Measurements from ENCODE around the gene SHROOM1.

Gene SHROOM1

GRCh38 chr5:132849347-132849746, 18.9 kb upstream of the SHROOM1 start:
- DNase-seq = no peak

GRCh38 chr5:132848270-132848669, 17.8 kb upstream of the SHROOM1 start:
- DNase-seq = no peak

DNA sequence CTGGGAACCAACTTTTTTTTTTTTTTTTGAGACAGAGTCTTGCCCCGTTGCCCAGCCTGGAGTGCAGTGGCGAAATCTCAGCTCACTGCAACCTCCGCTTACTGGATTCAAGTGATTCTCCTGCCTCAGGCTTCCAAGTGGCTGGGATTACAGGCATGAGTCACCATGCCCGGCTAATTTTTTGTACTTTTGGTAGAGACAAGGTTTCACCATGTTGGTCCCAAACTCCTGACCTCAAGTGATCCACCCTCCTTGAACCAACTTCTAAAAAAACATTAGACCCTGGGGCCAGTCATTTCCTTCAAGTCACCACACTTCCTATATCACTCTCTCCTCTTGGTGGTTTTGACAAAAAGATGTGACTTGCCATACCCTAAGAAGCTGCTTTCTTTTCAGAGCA, 10.9 kb upstream of the SHROOM1 start:
- DNase-seq = no peak

GRCh38 chr5:132840896-132841295, 10.4 kb upstream of the SHROOM1 start:
- DNase-seq = peak in 1 of 3 experiments; percentile 18

- no peak for DNase-seq
These were observed 9.9 kb upstream of the SHROOM1 start for GRCh38 chr5:132840313-132840712.

- no peak for DNase-seq
These were observed 9.2 kb upstream of the SHROOM1 start for GRCh38 chr5:132839426-132840301.

GRCh38 chr5:132838516-132839282, 8.3 kb upstream of the SHROOM1 start:
- DNase-seq = no peak

GRCh38 chr5:132837868-132838267, 7.4 kb upstream of the SHROOM1 start:
- no peak for DNase-seq

- DNase-seq = no peak
These were observed 6.4 kb upstream of the SHROOM1 start for GRCh38 chr5:132836852-132837251.

GRCh38 chr5:132834057-132834456, 3.6 kb upstream of the SHROOM1 start:
- no peak for DNase-seq

- DNase-seq = no peak
These were observed 2.2 kb upstream of the SHROOM1 start for GRCh38 chr5:132832612-132833011.

GRCh38 chr5:132831095-132831860, 831 bp upstream of the SHROOM1 start:
- no peak for DNase-seq

DNA sequence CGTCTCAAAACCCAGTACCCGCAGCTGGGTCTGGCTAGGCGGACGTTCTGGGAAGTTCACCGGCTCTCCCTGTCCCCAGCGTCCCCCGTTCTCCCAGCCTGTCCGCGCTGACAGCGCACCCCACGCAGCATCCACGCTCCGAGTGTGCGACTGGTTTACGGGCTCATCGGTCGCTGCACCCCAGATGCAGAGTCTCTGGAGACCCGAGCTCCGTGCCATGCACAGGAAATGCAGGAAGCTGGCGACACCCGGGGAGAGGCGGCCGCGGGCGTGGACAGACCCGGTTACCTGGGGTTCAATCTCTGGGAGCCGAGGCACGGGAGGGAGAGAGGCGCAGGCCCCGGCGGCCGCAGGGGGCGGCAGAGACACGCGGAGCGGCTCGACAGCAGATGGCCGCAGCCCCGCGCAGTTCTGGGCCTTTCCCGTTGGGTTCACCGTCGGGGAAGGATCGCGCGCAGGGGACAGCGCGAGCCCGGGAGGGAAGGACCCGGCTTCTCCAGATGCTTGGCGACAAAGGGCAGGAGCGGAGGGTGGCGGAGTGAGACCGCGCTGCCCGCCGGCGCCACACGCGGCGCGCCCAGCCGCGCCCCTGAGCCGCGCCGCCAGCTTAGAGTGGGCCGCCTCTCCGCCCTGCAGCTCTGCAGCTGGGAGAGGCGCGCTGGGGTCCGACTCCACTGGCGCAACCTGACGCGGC, 558 bp downstream of the SHROOM1 start:
- peak; percentile 71 to 84 (median 77) for DNase-seq

DNA sequence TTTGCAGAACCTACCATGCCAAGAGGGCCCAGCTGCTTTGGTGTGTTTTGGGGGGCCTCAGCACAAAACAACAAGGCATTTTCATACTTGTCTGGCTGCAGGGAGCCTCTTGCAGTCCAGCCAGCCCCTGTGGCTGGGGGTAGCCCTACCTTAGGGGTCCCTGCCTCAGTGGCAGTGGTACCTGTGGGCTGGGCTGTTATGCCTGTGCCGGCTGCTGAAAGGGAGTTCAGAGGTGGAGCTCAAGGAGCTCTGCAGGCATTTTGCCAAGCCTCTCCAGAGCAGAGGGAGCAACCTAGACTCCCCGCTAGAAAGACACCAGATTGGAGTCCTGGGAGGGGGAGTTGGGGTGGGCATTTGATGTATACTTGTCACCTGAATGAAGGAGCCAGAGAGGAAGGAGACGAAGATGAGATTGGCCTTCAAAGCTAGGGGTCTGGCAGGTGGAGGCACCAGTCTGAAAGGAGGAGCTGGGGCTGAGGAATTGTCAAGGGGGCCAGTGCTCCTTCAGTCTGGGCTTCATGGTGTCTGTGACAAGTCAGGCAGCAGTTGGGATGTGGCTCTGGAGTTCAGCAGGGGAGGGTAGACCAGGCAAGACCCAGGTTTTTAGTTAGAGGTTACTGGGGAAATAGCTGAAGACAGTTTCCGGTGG, 1.5 kb downstream of the SHROOM1 start:
- DNase-seq = no peak

DNA sequence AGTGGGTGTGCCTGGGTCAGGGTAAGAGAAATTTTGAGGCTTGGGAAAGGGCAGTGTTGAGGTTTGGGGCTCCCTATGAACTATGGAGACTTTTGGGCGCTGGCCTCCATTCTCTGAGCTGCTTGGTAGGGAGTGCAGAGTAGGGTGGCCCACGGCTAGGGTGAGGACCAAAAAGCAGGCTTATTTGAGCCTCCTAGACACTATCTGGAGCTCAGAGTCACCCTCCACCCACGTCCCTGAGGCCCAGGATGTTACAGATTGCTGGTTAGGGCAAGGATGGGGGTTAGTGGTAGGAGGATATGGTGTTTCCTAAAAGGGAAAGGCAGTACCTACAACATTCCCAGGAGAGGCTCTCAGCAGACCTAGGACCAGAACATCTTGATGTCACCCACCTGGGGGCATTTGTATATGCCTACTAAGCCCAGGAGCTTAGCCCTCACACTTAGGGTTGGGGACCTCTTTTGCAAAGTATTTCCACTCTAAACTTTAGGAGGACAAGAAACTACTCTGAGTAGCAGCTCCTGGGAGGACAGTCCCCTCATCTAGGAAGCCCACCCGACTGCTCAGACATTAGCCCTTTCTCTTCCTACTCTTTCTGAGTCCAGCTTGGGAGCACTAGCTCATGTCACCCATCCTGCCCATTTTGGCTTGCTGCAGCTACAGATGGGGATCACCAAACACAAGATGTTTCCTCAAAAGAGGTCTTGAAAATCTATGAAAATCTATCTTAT, 2.3 kb downstream of the SHROOM1 start:
- DNase-seq = no peak

- no peak for DNase-seq
These were observed 3.9 kb downstream of the SHROOM1 start for GRCh38 chr5:132826424-132827082.

GRCh38 chr5:132825834-132826391, 4.5 kb downstream of the SHROOM1 start:
- no peak for DNase-seq

DNA sequence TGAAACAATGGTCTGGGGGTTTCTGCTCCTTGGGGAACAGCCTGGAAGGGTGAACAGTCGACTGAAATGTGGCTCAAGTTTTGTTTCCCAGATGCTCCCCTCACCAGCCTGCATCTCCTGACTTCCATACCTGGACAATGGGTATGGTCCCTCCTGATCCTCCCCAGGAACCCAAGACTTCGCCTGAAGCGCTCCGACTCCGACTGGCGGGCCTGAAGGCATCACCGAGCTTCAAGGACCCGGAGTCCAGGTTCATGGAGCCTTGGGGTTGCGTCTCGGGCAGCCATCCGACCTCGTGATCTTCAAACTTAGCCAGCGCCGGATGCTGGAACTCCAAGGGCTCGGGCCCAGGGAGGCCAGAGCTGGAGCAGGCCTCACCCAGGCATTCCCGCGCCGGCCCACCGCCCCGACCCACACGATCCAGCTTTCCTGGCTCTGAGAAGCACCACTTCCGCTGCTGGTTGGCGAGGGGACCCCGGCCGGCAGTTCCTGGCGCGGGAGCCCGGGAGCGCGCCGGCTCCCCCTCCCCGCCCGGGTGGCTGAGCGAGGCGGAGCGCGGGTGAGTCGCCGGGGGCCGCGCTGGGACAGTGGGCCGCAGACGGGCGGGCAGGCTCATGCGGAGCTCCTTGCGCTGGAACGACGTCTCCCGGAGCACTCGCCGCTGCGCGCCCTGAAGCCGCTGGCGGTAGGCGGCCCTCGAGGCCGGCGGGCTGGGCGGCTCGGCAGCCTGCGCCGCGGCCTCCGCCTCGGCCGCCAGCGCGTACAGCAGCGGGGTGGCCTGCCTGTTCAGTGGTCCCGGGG, 5.2 kb downstream of the SHROOM1 start:
- no peak for DNase-seq

- DNase-seq = no peak
These were observed 6.0 kb downstream of the SHROOM1 start for GRCh38 chr5:132824426-132824825.

Measured in NCI-H1417 (cell line).